Neural progenitor cell (in vitro differentiated cells): Measurements from ENCODE around the gene PACSIN2.
"Not testable (repeated sequence)": the region's sequence is repeated elsewhere in the genome, so short reads cannot be mapped to it uniquely, and the experiment has no call there.

Experiments
- EZH2 ChIP-seq: fragments of 200-600 bp; sonication (generic); IDR thresholded peaks from 2 replicates; pipeline ENCODE4 v1.6.1; 2017; ENCODE audit warnings: antibody characterized with exemption, mild to moderate bottlenecking, moderate library complexity
- TF ChIP-seq, protein P1 (sequence below): fragments of 200-600 bp; sonication (generic); IDR thresholded peaks from 2 replicates; pipeline ENCODE4 v1.5.1; 2017; ENCODE audit warnings: antibody characterized with exemption, mild to moderate bottlenecking

DNA sequence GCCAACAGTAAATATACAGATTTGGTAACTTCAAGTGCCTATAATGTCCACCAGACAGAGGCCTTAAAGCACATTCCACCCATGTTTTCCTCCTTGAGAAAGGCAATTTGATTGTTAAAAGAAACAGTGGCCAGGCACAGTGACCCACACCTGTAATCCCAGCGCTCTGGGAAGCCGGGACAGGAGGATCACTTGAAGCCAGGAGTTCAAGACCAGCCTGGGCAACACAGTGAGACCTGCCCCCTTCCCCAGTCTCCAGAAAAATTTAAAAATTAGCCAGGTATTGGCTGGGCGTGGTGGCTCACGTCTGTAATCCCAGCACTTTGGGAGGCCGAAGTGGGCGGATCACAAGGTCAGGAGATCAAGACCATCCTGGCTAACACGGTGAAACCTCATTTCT is 19.3 kb downstream of the PACSIN2 start:
- not testable (repeated sequence) for TF ChIP-seq EZH2
- TF ChIP-seq, protein P1, sequence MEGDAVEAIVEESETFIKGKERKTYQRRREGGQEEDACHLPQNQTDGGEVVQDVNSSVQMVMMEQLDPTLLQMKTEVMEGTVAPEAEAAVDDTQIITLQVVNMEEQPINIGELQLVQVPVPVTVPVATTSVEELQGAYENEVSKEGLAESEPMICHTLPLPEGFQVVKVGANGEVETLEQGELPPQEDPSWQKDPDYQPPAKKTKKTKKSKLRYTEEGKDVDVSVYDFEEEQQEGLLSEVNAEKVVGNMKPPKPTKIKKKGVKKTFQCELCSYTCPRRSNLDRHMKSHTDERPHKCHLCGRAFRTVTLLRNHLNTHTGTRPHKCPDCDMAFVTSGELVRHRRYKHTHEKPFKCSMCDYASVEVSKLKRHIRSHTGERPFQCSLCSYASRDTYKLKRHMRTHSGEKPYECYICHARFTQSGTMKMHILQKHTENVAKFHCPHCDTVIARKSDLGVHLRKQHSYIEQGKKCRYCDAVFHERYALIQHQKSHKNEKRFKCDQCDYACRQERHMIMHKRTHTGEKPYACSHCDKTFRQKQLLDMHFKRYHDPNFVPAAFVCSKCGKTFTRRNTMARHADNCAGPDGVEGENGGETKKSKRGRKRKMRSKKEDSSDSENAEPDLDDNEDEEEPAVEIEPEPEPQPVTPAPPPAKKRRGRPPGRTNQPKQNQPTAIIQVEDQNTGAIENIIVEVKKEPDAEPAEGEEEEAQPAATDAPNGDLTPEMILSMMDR = not testable (repeated sequence)
